ENCODE measurements around the gene RPS27. TPM values are rescaled to one million over a fixed set of nuclear protein-coding genes. Genes with fewer than 3 reads are reported as not detected.

RPS27 gene
- total RNA-seq, 1 donor from 2014 or later, result 3,463 TPM

- Mint-ChIP-seq H3K27ac (peak overlapping the region; percentile 92), H3K36me3 (ENCODE audit: low read depth) (peaks cover 1% of the 10 kb centered on the region), H3K27me3 (no peaks in the 10 kb centered on the region), H3K4me3 (peak overlapping the region; percentile 88), H3K9me3 (no peaks in the 10 kb centered on the region), H3K4me1 (peaks cover 38% of the 10 kb centered on the region)
- intact Hi-C loops (cut with micrococcal nuclease), result loop anchor here (1.0 kb wide), 2 partner anchors 8 to 18 kb away; partner anchors contain the start of genes CREB3L4 and JTB
- DNase-seq (peak; percentile 52), ATAC-seq (ENCODE audit: low read depth) (peak; percentile 70)
- TF ChIP-seq CTCF (IDR thresholded peaks at IDR 0.05), result no peak
- CTCF ChIA-PET, result interaction anchor here (1.1 to 4.6 kb wide), 15 partner anchors 18 to 475 kb away, joined by 3 to 49 read pairs (median 12); partner anchors contain the start of genes CREB3L4, DENND4B, GATAD2B and NPR1
- POLR2A ChIA-PET, result interaction anchor here (0.8 to 5.0 kb wide), 22 partner anchors 9 to 351 kb away, joined by 3 to 116 read pairs (median 8); partner anchors contain the start of genes CREB3L4, CRTC2, DENND4B and GATAD2B
These were observed 5.1 kb upstream of the RPS27 start for GRCh38 chr1:153985341-153985912.

GRCh38 chr1:153985941-153986761 lies 4.4 kb upstream of the RPS27 start, which contains the start of gene RAB13:
Gene RAB13 (minus strand): TSS chr1:153986339. CDS start chr1:153986236, 103 bp downstream.
- POLR2A ChIA-PET, result interaction anchor here (0.6 to 5.0 kb wide), 31 partner anchors 10 to 492 kb away, joined by 3 to 116 read pairs (median 6); partner anchors contain the start of genes CREB3L4, CRTC2, DENND4B and GATAD2B
- no peak for TF ChIP-seq CTCF (IDR thresholded peaks at IDR 0.05)
- H3K27me3 Mint-ChIP-seq, result no peaks in the 10 kb centered on the region
- peak within 1 kb of the TSS; percentile 88 for H3K4me3 Mint-ChIP-seq
- DNase-seq (peak; percentile 46), ATAC-seq (ENCODE audit: low read depth) (peak; percentile 12)
- H3K9me3 Mint-ChIP-seq, result no peaks in the 10 kb centered on the region
- intact Hi-C loops (cut with micrococcal nuclease), result loop anchor here (1.0 to 2.0 kb wide), 12 partner anchors 9 to 475 kb away; partner anchors contain the start of genes CREB3L4, CRTC2, DENND4B and JTB
- CTCF ChIA-PET, result interaction anchor here (0.8 to 4.6 kb wide), 29 partner anchors 9 to 476 kb away, joined by 3 to 49 read pairs (median 6); partner anchors contain the start of genes CREB3L4, DENND4B, GATAD2B and JTB
- peaks cover 8% of the 10 kb centered on the region for H3K36me3 Mint-ChIP-seq (ENCODE audit: low read depth)
- peak within 1 kb of the TSS; percentile 92 for H3K27ac Mint-ChIP-seq
- H3K4me1 Mint-ChIP-seq, result peaks cover 42% of the 10 kb centered on the region

- peaks cover 23% of the 10 kb centered on the region for H3K36me3 Mint-ChIP-seq (ENCODE audit: low read depth)
- ChIA-PET POLR2A (interaction anchor here (0.6 to 5.0 kb wide), 16 partner anchors 11 to 425 kb away, joined by 3 to 116 read pairs (median 16); partner anchors contain the start of genes CREB3L4, CRTC2, DENND4B and GATAD2B), CTCF (interaction anchor here (0.6 to 4.6 kb wide), 24 partner anchors 10 to 477 kb away, joined by 3 to 49 read pairs (median 7); partner anchors contain the start of genes CREB3L4, DENND4B, GATAD2B and ILF2)
- H3K27ac Mint-ChIP-seq, result peak overlapping the region; percentile 90
- H3K27me3 Mint-ChIP-seq, result no peaks in the 10 kb centered on the region
- intact Hi-C loops (cut with micrococcal nuclease), result loop anchor here (2.0 kb wide), 1 partner anchor 477 kb away; no protein-coding TSS in a partner anchor
- no peak overlapping the region for H3K4me3 Mint-ChIP-seq
- no peaks in the 10 kb centered on the region for H3K9me3 Mint-ChIP-seq
- ATAC-seq (ENCODE audit: low read depth), result no peak
- peaks cover 56% of the 10 kb centered on the region for H3K4me1 Mint-ChIP-seq
- TF ChIP-seq CTCF (IDR thresholded peaks at IDR 0.05), result no peak
- DNase-seq, result no peak
These were observed 2.9 kb upstream of the RPS27 start for GRCh38 chr1:153987621-153988020.

GRCh38 chr1:153991151-153991630 lies 629 bp downstream of the RPS27 start:
- ATAC-seq (ENCODE audit: low read depth) (no peak), DNase-seq (no peak)
- Mint-ChIP-seq H3K27me3 (no peaks in the 10 kb centered on the region), H3K27ac (peak overlapping the region; percentile 99), H3K9me3 (no peaks in the 10 kb centered on the region), H3K4me3 (peak overlapping the region; percentile 98), H3K36me3 (ENCODE audit: low read depth) (peaks cover 47% of the 10 kb centered on the region), H3K4me1 (peaks cover 48% of the 10 kb centered on the region)
- ChIA-PET CTCF (interaction anchor here (0.7 kb wide), 1 partner anchor 240 kb away, joined by 3 read pairs; no protein-coding TSS in a partner anchor), POLR2A (interaction anchor here (0.7 to 6.5 kb wide), 32 partner anchors 13 to 1953 kb away, joined by 3 to 96 read pairs (median 14); partner anchors contain the start of genes ATP8B2, CHTOP, CREB3L4 and CRTC2)
- intact Hi-C loops (cut with micrococcal nuclease), result loop anchor here (1.0 to 2.0 kb wide), 3 partner anchors 192 to 393 kb away; no protein-coding TSS in a partner anchor
- TF ChIP-seq CTCF (IDR thresholded peaks at IDR 0.05), result no peak

Data from activated B cell treated with CpG ODN at 0.5 μM for 24 hours (primary cell).